Esophagus muscularis mucosa (tissue), 4 donors: ENCODE results near the gene TPCN1.

ENCODE experiments used
- CTCF ChIP-seq, 3 experiments: fragments of 200-600 bp in 2 of 3; fragments of 450-650 bp in 1 of 3; sonication (generic) in 2 of 3; IDR thresholded peaks; one replicate each; pipeline ENCODE4 v1.5.1; 2017 to 2019; ENCODE audit warnings: antibody characterized with exemption in 3 of 3, mild to moderate bottlenecking in 2 of 3, moderate library complexity in 1 of 3
- EP300 ChIP-seq: sonication (generic); formaldehyde crosslinking; IDR thresholded peaks from one replicate; pipeline ENCODE4 v1.6.1; 2017; ENCODE audit warnings: antibody characterized with exemption
- POLR2AphosphoS5 ChIP-seq, 2 donors: sonication (generic); formaldehyde crosslinking; IDR thresholded peaks; one replicate each; pipeline ENCODE4 v1.6.1; 2017; ENCODE audit warnings: antibody characterized with exemption in 2 of 2

- no peak for TF ChIP-seq POLR2AphosphoS5 (IDR thresholded peaks at IDR 0.05)
- no peak for TF ChIP-seq CTCF (IDR thresholded peaks at IDR 0.05)
- no peak for TF ChIP-seq EP300
These were observed 71.8 kb downstream of the TPCN1 start for GRCh38 chr12:113293100-113293499.
